RWPE1 (cell line): ENCODE measurements around the gene ZDHHC18.
"Not testable (repeated sequence)": the region's sequence is repeated elsewhere in the genome, so short reads cannot be mapped to it uniquely, and the experiment has no call there.

Experiments used
- CTCF ChIA-PET: fragments of 350-600 bp; sonication (Branson Sonifier 250); formaldehyde crosslinking; extraction: SDS; loops from one replicate; lab custom pipeline; 2021; lab: Yijun Ruan, JAX
- POLR2A ChIA-PET: fragments of 400-600 bp; formaldehyde crosslinking; extraction: SDS; loops from one replicate; lab custom pipeline; 2020; ENCODE audit warnings: antibody characterized with exemption; ENCODE audit not compliant: low non-redundant PET; lab: Yijun Ruan, JAX
- DNase-seq: peaks from one replicate; pipeline ENCODE4 v3.0.0; 2012; ENCODE audit warnings: low spot score
- H3K27ac ChIP-seq: fragments of 450-650 bp; 2 replicates; pipeline ENCODE4 v1.5.1; 2017
- TF ChIP-seq, protein P1 (sequence below): fragments of 450-650 bp; conservative IDR thresholded peaks from 2 replicates; pipeline ENCODE4 v1.5.1; 2017; ENCODE audit warnings: low read depth, mild to moderate bottlenecking

ZDHHC18 gene

DNA sequence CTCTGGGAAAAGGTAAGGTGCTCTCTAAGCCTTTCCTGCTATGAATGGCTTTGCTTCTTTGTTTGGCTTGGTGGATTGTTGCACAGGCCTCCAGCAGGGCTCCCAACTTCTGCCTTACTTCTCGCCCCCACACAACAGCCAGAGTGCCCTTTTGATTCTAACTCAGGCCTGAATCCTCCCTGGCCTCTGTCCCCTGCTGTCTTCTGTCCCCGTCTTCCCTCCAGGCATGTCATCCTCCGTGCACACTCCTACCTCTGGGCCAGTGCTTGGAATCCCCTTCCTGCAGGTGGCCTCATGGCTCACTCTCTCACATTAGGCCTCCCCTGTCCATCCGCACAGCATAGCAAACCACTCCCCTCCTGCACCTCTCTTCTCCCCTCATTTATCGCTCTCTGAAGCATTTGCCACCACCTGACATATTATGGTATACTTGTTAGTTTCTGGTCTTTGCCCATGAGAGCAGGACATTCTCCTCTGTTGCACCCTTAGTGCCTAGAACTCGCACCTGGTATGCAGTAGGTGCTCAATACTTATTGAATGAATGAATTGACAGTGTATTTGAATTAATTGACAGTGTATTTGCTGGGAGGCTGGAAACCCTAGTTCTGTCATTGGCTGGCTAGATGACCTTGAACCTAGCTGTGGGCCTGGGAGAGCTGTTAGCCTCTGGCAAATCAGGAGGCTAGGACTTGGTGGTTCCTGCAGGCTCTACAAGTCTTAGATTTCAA, 2.9 kb downstream of the ZDHHC18 start:
- ChIA-PET POLR2A (interaction anchor here (0.7 kb wide), 1 partner anchor 131 kb away, joined by 3 read pairs; the partner anchor contains the start of gene KDF1), CTCF (interaction anchor here (0.6 to 1.4 kb wide), 2 partner anchors 19 to 57 kb away, joined by 3 to 5 read pairs; no protein-coding TSS in a partner anchor)
- TF ChIP-seq, protein P1, sequence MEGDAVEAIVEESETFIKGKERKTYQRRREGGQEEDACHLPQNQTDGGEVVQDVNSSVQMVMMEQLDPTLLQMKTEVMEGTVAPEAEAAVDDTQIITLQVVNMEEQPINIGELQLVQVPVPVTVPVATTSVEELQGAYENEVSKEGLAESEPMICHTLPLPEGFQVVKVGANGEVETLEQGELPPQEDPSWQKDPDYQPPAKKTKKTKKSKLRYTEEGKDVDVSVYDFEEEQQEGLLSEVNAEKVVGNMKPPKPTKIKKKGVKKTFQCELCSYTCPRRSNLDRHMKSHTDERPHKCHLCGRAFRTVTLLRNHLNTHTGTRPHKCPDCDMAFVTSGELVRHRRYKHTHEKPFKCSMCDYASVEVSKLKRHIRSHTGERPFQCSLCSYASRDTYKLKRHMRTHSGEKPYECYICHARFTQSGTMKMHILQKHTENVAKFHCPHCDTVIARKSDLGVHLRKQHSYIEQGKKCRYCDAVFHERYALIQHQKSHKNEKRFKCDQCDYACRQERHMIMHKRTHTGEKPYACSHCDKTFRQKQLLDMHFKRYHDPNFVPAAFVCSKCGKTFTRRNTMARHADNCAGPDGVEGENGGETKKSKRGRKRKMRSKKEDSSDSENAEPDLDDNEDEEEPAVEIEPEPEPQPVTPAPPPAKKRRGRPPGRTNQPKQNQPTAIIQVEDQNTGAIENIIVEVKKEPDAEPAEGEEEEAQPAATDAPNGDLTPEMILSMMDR, result no peak
- H3K27ac ChIP-seq, result peak overlapping the region; percentile 30
- DNase-seq, result no peak

DNA sequence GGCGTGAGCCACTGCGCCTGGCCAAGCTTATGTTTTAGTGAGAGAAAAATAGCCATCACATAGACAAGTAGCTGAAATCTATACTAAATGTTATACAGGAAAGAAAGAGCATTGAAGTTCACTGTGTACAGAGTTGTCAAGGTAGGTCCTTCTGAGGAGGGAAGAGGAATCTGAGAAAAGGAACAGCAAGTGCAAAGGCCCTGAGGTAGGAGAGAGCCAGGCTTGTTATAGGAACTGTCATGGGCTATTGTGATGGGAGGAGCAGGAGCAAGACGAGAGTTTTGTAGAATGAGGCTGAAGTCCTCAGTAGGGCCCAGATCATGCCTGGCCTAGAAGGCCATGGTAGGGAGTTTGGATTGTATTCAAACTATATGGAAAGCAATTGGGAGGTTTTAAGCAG, 4.6 kb downstream of the ZDHHC18 start:
- CTCF ChIA-PET, result interaction anchor here (0.6 to 1.4 kb wide), 2 partner anchors 21 to 215 kb away, joined by 3 to 4 read pairs; no protein-coding TSS in a partner anchor
- TF ChIP-seq, protein P1, result no peak
- POLR2A ChIA-PET, result no interaction called here
- no peak for DNase-seq
- no peak overlapping the region for H3K27ac ChIP-seq

DNA sequence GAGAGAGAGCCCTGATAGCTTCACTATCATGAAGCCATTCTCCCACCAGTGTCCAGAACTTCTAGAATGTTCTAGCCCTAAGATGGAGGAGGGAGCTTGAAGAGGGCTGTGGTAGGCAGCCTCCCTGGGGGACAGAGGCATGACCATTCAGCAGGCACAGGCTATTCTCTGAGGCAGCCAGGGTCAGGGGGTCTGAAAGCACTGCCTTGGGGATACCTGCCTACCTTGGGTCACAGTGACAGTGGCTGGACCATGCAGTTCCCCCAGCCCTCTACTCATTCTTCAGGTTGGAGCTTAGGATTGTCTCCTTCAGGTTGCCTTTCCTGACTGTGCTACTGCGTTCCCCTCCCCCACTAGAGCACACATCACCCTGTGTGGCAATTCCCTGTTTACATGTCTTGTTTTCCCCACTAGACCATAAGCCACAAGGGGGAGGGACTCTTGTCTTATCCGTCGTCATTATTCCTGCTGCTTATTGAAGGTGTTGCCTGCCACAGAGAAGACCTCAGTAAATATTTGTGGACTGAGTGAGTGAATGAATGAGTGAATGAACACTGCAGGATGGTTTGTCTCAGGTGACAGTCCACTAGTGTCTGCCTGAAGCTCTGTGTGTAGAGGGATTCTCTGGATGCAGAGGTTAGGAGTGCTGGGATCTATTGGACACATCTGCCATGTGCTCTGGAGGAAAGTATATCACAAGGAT, 5.2 kb downstream of the ZDHHC18 start:
- DNase-seq, result no peak
- H3K27ac ChIP-seq, result peak overlapping the region; percentile 18; the same call in 1 of the 2 replicates
- TF ChIP-seq, protein P1, result no peak
- ChIA-PET CTCF (interaction anchor here (0.9 kb wide), 1 partner anchor 20 kb away, joined by 3 read pairs; no protein-coding TSS in a partner anchor), POLR2A (no interaction called here)

DNA sequence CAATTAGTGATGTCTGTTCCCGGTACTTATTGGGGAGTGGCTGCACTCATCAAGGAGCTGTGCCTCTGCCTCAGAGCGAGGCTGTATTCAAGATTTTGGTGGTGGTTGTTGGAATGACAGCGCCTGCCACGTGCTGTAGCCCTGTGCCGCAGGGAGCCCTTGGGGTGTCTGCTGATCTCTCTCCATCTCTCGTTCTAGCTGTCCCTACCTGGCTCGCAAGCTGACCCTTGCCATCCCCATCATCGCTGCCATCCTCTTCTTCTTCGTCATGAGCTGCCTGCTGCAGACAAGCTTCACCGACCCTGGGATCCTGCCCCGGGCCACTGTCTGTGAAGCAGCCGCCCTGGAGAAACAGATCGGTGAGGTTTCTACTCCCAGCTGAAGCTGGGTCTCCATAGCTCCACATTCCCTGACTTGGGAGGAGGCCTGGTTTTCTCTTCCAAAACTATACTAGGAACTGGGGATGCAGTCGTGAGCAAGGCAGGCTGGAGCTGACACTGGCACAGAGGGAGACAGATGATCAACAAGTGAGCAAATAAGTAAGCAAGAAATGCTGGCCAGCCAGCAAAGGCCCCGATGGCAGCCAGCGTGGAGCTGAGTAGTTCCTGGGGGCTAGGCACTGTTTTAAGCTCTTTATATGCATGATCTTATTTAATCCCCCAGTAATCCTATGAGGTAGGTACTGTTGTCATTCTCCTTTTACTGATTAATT, 5.9 kb downstream of the ZDHHC18 start:
- ChIA-PET POLR2A (no interaction called here), CTCF (interaction anchor here (0.9 kb wide), 1 partner anchor 19 kb away, joined by 3 read pairs; no protein-coding TSS in a partner anchor)
- peak overlapping the region; percentile 18 for H3K27ac ChIP-seq
- TF ChIP-seq, protein P1, result no peak
- no peak for DNase-seq

DNA sequence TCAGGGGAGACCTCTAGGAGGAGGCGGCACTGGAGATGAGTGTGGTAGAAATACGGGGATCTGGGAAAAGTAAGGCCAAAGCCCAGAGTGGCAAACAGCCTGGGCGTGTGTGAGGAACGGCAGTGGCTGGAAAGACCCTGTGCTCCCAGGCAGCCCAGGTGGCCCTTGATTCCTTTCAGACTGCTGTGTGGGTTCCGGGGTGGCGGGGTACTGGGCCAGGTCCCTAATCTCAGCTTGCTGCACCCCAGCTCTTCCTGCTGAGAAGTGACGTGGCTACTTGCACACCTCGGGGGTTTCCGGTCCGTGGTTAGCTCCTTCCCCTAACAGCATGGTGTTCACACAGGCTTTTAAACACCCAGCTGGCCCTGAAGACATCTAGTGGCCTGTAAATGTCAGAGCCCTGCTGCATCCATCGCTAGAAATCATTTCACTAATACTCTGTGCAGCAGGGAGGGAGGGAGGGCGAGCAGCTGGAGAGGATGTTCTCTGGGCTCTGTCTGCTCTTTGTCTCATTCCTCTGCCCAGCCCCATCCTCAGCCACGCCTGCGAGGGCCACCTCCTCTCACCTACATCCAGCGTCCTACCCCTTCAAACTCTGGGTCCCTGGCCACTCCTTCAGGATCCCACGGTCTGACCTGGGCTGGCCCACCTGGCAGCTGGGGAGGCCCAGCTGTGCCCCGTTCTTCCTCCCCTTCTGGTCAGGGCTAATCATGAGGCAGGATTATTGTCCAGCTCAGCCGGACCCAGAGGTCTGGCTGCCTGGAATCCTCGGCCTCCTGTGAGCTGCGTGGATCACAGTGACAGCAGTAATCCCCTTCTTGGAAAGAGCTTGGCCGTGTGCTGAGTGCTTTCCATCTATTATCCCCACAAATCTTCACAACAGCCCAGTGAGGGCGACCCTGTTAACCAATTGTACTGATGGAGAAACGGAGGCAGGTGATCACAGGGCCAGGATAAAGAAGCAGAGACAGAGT, 7.2 kb downstream of the ZDHHC18 start:
- TF ChIP-seq, protein P1, result no peak
- POLR2A ChIA-PET, result interaction anchor here (0.6 kb wide), 1 partner anchor 32 kb away, joined by 3 read pairs; no protein-coding TSS in a partner anchor
- CTCF ChIA-PET, result interaction anchor here (0.7 kb wide), 1 partner anchor 66 kb away, joined by 4 read pairs; the partner anchor contains the start of gene GPATCH3
- no peak for DNase-seq
- peak overlapping the region; percentile 36 for H3K27ac ChIP-seq

DNA sequence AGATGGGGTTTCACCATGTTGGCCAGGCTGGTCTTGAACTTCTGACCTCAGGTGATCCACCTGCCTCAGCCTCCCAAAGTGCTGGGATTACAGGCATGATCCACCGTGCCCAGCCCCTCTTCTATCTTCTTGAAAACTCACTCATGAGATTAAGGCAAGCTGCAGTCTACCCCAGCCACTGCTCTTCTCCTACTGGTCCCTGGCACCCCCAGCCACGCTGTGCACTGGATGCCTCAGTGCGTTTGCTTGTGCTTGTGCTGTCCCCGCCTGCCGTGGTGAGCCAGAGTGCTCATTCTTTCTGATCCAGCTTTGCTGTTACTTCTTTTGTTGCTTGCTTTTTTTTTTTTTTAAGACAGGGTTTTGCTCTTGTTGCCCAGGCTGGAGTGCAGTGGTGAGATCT, 11.2 kb downstream of the ZDHHC18 start:
- H3K27ac ChIP-seq, POLR2A ChIA-PET, DNase-seq, CTCF ChIA-PET: not testable (repeated sequence)
